Measurements from ENCODE around the gene HOXA11. TPM values are rescaled to one million over a fixed set of nuclear protein-coding genes. Genes with fewer than 3 reads are reported as not detected.

HOXA11 gene
- total RNA-seq, 1 donor from 2014 or later, result not detected

DNA sequence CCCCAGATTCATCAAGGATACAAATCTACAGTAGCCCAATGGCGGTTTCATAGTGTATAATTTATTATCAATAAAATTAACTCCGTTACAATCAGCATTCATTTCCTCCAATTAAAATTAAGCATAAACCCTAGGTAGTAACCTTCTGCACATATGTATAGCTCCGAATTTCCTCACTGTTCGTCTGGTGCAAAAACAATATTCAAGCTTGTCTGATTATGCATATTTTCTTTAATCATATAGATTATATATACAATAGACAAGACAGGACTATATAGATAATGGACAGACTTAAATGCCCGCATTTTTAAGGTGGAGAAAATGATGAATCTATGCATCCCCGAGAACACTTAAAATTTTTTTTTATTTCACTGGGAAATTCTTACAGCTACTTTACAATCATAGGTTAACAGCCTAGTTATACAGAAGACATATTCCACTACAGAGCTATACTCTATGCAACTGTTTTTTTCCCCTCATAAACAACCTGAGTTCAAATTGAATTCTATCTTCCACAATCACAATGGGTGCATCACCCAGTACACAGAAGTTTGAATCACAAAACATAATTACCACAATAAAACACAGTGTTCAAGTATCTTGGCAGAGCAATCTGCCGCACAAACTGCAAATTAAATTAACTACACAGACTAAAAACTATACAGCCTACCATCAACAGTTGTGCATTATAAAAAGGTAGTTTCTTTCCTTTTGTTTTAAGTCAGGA lies 22.3 kb downstream of the HOXA11 start:
- TF ChIP-seq, protein P1, sequence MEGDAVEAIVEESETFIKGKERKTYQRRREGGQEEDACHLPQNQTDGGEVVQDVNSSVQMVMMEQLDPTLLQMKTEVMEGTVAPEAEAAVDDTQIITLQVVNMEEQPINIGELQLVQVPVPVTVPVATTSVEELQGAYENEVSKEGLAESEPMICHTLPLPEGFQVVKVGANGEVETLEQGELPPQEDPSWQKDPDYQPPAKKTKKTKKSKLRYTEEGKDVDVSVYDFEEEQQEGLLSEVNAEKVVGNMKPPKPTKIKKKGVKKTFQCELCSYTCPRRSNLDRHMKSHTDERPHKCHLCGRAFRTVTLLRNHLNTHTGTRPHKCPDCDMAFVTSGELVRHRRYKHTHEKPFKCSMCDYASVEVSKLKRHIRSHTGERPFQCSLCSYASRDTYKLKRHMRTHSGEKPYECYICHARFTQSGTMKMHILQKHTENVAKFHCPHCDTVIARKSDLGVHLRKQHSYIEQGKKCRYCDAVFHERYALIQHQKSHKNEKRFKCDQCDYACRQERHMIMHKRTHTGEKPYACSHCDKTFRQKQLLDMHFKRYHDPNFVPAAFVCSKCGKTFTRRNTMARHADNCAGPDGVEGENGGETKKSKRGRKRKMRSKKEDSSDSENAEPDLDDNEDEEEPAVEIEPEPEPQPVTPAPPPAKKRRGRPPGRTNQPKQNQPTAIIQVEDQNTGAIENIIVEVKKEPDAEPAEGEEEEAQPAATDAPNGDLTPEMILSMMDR (IDR thresholded peaks at IDR 0.05), result no peak
- no peak overlapping the region for H3K27ac ChIP-seq
- intact Hi-C loops (cut with DNase I), result loop anchor here (10.0 kb wide), 1 partner anchor 1268 kb away; no protein-coding TSS in a partner anchor

DNA sequence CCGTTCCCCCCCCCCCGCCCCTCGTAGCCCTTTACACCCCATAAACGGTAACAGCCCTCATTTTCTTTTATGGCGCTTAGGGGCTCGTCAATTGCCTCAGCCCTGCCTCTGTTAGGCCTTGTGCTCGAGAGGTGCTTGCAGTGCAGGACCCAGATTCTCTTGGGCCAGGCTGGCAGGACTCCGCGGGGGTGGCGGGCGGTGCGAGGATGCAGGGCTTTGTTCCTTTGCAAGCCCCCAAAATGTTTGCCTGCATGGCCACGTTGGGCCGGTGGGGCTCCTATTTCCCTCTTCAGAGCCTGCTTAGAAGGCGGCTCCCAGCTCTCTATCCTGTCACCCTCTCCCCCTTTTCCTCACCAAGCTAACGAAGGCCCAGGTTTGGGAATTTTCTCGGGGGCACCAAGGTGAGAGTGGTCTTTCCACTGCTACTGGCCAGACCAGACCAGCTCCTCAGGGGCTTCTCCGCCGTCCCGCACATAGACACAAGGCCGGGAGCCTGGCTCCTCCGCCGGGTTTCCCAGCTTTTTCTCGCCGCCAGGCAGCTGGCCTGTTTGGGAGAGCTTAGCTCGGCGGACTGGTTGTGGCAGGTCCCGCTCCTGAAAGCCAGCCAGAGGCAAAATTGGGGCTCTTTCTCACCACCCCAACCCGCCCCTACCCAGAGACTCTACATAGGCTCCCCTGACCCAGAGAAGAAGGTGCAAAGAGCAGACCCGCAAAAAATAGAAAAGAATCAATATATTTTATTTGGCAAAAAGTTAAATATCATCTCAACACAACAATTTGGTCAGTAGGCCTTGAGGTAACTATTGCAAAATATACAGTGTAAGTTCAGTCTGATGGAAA lies 23.1 kb downstream of the HOXA11 start:
- DNase-seq (ENCODE audit: low spot score in 2 of 2), result peak in 1 of 2 donors; percentile 63
- Histone ChIP-seq H3K27ac (no peak overlapping the region), H3K4me3 (peak overlapping the region; percentile 47 to 72), H3K27me3 (peaks cover 21% of the 10 kb centered on the region), H3K36me3 (no peaks in the 10 kb centered on the region), H3K9me3 (no peaks in the 10 kb centered on the region), H3K4me1 (peaks cover 0 to 4% of the 10 kb centered on the region in 2 donors)
- TF ChIP-seq, protein P1 (IDR thresholded peaks at IDR 0.05), result no peak
- intact Hi-C loops (cut with DNase I), result loop anchor here (1.0 to 10.0 kb wide), 3 partner anchors 475 to 1267 kb away; no protein-coding TSS in a partner anchor

More for the DNA sequence above, 22.3 kb downstream of the HOXA11 start:
- DNase-seq (ENCODE audit: low spot score in 2 of 2), result no peak
- Histone ChIP-seq H3K9me3 (no peaks in the 10 kb centered on the region), H3K27me3 (peaks cover 25% of the 10 kb centered on the region), H3K36me3 (no peaks in the 10 kb centered on the region), H3K4me3 (no peak overlapping the region), H3K4me1 (peaks cover 0 to 4% of the 10 kb centered on the region in 2 donors)

DNA sequence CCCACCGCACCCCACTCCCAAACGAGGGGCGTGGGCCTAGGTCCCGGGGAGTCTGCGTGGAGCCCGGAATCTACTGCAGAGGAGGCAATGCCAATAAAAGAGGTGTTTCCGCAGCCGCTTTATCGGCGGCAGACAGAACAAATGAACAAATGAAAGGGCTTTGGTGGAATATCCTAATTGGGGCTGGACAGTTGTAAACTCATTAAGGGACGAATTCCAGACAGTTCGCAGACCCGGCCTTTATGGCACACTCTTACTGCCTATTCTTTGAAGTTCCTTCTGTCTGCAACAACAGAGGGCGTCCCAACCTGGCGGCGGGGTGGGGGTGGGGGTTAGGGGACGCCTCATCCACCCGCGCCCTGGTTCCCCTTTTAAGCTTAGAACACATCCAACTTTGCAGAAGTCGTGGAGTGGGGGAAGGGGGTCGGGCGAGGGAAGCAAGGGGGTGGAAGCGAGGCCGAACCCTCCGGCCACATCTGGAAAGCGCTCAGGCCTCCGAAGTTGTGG lies 23.8 kb downstream of the HOXA11 start:
- Histone ChIP-seq H3K27ac (no peak overlapping the region), H3K9me3 (no peaks in the 10 kb centered on the region), H3K36me3 (no peaks in the 10 kb centered on the region), H3K4me1 (peaks cover 0 to 3% of the 10 kb centered on the region in 2 donors), H3K27me3 (peaks cover 14% of the 10 kb centered on the region), H3K4me3 (peak overlapping the region; percentile 47 to 72)
- DNase-seq (ENCODE audit: low spot score in 2 of 2), result peak in 1 of 2 donors; percentile 65
- intact Hi-C loops (cut with DNase I), result loop anchor here (1.0 to 10.0 kb wide), 3 partner anchors 474 to 1266 kb away; no protein-coding TSS in a partner anchor
- TF ChIP-seq, protein P1 (IDR thresholded peaks at IDR 0.05), result no peak

DNA sequence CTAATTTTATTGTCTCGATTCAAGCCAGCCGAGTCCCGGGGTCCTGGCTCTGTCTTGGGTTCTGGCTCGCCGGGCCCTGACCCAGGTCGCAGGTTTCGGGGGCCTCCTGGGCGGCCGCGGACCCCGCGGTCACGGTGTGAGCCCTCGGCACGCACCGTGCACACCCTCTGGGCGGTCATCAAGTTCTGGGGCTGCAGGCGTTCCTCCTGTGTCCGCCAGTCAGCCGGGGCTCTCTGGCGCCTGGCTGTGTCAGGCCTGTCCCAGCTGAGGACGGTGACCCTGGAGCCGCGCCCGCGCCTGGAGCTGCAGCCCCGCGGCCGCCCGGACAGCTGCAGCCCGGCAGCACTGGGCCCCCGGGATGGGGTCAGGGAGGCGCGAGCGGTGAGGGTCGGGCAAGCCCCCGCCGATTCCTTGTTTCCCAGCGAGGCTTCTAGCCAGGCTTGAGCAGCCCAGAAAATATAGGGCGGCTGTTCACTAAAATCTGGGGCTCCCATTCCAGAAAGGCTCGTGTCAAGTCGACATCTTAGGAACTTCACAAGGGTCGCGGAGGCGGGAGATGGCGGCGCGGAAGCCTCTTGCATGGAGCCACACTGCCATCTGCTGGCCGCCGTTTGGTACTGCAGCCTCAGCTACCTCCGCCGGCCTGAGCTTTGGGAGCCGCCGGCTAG lies 24.4 kb downstream of the HOXA11 start:
- peaks cover 11% of the 10 kb centered on the region for H3K27me3 ChIP-seq
- intact Hi-C loops (cut with DNase I), result loop anchor here (1.0 to 10.0 kb wide), 3 partner anchors 474 to 1266 kb away; no protein-coding TSS in a partner anchor
- DNase-seq (ENCODE audit: low spot score in 2 of 2), result peak in 1 of 2 donors; percentile 93
- no peaks in the 10 kb centered on the region for H3K9me3 ChIP-seq
- H3K27ac ChIP-seq, result peak overlapping the region in 1 of 2 donors; percentile 51
- no peaks in the 10 kb centered on the region for H3K36me3 ChIP-seq
- peak overlapping the region; percentile 47 to 72 for H3K4me3 ChIP-seq
- no peaks in the 10 kb centered on the region for H3K4me1 ChIP-seq
- TF ChIP-seq, protein P1 (IDR thresholded peaks at IDR 0.05), result peak; percentile 97 to 100 (median 99)

DNA sequence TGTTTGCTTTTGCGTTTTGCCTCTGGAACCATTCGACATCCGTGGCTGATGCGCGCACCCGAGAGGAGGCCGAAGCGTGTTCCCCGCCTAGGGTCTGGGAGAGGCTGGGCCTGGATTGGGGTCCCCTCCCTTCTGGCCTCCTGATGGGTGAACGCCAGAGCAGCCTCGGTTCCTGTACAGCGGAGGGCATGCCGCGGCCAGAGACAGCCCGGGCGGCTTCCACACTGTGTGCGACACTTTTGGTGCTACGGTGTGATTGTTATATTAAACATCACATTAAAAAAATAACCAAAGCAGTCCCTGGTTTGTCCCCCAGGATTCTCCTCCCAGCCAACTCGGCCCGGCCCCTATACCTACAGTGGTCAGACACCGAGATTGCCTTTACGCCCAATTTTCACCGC lies 24.9 kb downstream of the HOXA11 start:
- Histone ChIP-seq H3K9me3 (no peaks in the 10 kb centered on the region), H3K4me1 (peaks cover 3 to 4% of the 10 kb centered on the region in 2 donors), H3K36me3 (no peaks in the 10 kb centered on the region), H3K27me3 (peaks cover 9% of the 10 kb centered on the region), H3K27ac (no peak overlapping the region), H3K4me3 (peak overlapping the region; percentile 47 to 72)
- TF ChIP-seq, protein P1 (IDR thresholded peaks at IDR 0.05), result no peak
- intact Hi-C loops (cut with DNase I), result loop anchor here (2.0 to 10.0 kb wide), 2 partner anchors 473 to 1265 kb away; no protein-coding TSS in a partner anchor
- peak in 1 of 2 donors; percentile 63 for DNase-seq (ENCODE audit: low spot score in 2 of 2)
